ENCODE results near the gene MYADML2.

DNA sequence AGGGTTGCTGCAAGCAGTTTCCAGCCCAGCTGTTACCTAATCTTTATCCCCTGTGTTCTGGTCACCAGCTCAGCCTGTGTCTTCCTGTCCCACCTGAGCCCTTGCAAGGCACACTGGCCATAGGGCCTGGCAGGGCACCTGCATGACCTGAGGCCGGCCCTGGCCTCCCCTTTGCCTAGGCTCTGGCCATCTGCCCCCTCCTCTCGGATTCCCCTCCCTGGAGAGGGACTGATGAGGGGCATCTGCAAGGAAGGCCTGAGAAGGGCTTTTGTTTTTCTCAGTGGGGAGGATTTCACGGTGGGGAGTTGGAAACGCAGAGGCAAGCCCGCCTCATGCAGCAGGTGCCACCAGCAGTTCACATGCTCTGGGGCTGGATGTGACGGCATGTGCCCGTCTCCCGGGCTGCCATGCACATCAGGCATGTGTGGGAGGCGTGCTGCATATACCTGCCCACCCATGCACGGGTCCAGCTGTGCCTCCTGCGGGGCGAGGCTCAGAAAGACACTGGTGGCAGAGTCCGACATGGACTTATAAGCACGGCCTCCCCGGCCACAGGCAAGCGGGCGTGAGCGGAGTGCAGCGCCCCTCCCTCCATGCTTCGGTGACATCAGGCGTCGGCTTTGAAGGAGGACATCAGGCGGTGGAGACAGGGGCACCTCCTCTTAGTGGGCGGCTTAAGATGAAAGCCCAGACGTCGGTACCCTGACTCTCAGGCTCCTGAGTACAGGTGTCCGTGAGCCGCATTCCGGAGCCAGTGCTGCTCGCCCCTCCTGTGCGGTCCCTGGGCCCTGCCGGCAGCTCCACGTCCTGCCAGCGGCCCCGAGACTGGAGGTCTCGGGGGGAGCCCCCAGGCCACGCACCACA is 46.9 kb upstream of the MYADML2 start:
- TF ChIP-seq POLR2A (IDR thresholded peaks at IDR 0.05; ENCODE audit: low read depth, low read length): 0 out of 2 replicates have a peak, but pooled peaks have one; percentile 31
- no peak for TF ChIP-seq ZNF384 (IDR thresholded peaks at IDR 0.05; ENCODE audit: borderline replicate concordance, low read depth, low read length)
- no peak for TF ChIP-seq RBBP5 (conservative IDR thresholded peaks at IDR 0.05)
- TF ChIP-seq EZH2 (IDR thresholded peaks at IDR 0.05; ENCODE audit: borderline replicate concordance, control insufficient read depth, low read depth, low read length): no peak
- TF ChIP-seq, protein P1, sequence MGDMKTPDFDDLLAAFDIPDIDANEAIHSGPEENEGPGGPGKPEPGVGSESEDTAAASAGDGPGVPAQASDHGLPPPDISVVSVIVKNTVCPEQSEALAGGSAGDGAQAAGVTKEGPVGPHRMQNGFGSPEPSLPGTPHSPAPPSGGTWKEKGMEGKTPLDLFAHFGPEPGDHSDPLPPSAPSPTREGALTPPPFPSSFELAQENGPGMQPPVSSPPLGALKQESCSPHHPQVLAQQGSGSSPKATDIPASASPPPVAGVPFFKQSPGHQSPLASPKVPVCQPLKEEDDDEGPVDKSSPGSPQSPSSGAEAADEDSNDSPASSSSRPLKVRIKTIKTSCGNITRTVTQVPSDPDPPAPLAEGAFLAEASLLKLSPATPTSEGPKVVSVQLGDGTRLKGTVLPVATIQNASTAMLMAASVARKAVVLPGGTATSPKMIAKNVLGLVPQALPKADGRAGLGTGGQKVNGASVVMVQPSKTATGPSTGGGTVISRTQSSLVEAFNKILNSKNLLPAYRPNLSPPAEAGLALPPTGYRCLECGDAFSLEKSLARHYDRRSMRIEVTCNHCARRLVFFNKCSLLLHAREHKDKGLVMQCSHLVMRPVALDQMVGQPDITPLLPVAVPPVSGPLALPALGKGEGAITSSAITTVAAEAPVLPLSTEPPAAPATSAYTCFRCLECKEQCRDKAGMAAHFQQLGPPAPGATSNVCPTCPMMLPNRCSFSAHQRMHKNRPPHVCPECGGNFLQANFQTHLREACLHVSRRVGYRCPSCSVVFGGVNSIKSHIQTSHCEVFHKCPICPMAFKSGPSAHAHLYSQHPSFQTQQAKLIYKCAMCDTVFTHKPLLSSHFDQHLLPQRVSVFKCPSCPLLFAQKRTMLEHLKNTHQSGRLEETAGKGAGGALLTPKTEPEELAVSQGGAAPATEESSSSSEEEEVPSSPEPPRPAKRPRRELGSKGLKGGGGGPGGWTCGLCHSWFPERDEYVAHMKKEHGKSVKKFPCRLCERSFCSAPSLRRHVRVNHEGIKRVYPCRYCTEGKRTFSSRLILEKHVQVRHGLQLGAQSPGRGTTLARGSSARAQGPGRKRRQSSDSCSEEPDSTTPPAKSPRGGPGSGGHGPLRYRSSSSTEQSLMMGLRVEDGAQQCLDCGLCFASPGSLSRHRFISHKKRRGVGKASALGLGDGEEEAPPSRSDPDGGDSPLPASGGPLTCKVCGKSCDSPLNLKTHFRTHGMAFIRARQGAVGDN (IDR thresholded peaks at IDR 0.05): no peak
- TF ChIP-seq POLR2AphosphoS5 (IDR thresholded peaks at IDR 0.05; ENCODE audit: low read length): no peak

Data from GM12878 (cell line).